A549 (cell line): ENCODE results near the gene RBKS. TPM values are rescaled to one million over a fixed set of nuclear protein-coding genes. Genes with fewer than 3 reads are reported as not detected.
A peak's percentile ranks its signal among the peaks of the same experiment; 100 is the strongest.

ENCODE experiments used
- ATAC-seq, 2 experiments: fragments of 200-7000 bp in 1 of 2; fragments of >200 bp in 1 of 2; cut with Nextera tagmentation in 1 of 2; cut with Tn5 transposase in 1 of 2; 3 replicates each; pipeline versions ENCODE4 v1.8.0 to v1.9.1; 2018 to 2020; ENCODE audit warnings: mild to moderate bottlenecking in 1 of 2, moderate library complexity in 1 of 2
- CTCF ChIA-PET: fragments of 300-600 bp; sonication (Branson Sonifier 250); formaldehyde crosslinking; extraction: SDS; loops from one replicate; lab custom pipeline; 2021; ENCODE audit warnings: antibody characterized with exemption, inconsistent platforms; lab: Yijun Ruan, JAX
- POLR2A ChIA-PET: fragments of 350-600 bp; formaldehyde crosslinking; extraction: SDS; loops from one replicate; lab custom pipeline; 2021; ENCODE audit warnings: antibody characterized with exemption, inconsistent platforms; lab: Yijun Ruan, JAX
- DNase-seq, 2 experiments: peaks; one replicate each; pipeline versions ENCODE4 v3.0.0 to v3.0.0-alpha.2; 2011 to 2016; ENCODE audit warnings: low read depth in 1 of 2, low spot score in 1 of 2
- FAIRE-seq: peaks from 2 replicates; lab custom pipeline; 2011; peaks lifted over from hg19 to GRCh38; lab: Jason Lieb, UNC
- H3K27ac ChIP-seq, 2 experiments: fragments of >200 bp; sonication (Bioruptor Twin); formaldehyde crosslinking; 3 replicates each; pipeline ENCODE4 v1.5.1; 2016 to 2017
- H3K4me1 ChIP-seq: fragments of >200 bp; sonication (Bioruptor Twin); formaldehyde crosslinking; 3 replicates; pipeline ENCODE4 v1.6.1; 2016
- H3K4me2 ChIP-seq: fragments of >200 bp; sonication (Bioruptor Twin); formaldehyde crosslinking; 3 replicates; pipeline ENCODE4 v1.6.1; 2016
- H3K4me3 ChIP-seq: fragments of >200 bp; sonication (Bioruptor Twin); formaldehyde crosslinking; 3 replicates; pipeline ENCODE4 v1.5.1; 2016
- H3K9me3 ChIP-seq: fragments of >200 bp; sonication (Bioruptor Twin); formaldehyde crosslinking; 3 replicates; pipeline ENCODE4 v1.6.1; 2016
- CBX8 ChIP-seq: fragments of 200-600 bp; sonication (generic); IDR thresholded peaks from 2 replicates; pipeline ENCODE4 v1.6.1; 2016
- CEBPB ChIP-seq, 2 experiments: fragments of >200 bp in 1 of 2; sonication (Bioruptor Twin) in 1 of 2; formaldehyde crosslinking in 1 of 2; IDR thresholded peaks; 2 replicates each; pipeline ENCODE4 v1.6.1; 2012 to 2016
- CHD2 ChIP-seq: fragments of 150-350 bp; IDR thresholded peaks from 2 replicates; pipeline ENCODE4 v1.6.1; 2014; ENCODE audit warnings: low read length; ENCODE audit not compliant: partially characterized antibody
- EHMT2 ChIP-seq: fragments of 200-600 bp; sonication (generic); IDR thresholded peaks from 2 replicates; pipeline ENCODE4 v1.6.1; 2016; ENCODE audit warnings: antibody characterized with exemption, low read depth, mild to moderate bottlenecking, moderate library complexity
- ESRRA ChIP-seq: fragments of 150-350 bp; IDR thresholded peaks from 2 replicates; pipeline ENCODE4 v1.6.1; 2014; ENCODE audit warnings: mild to moderate bottlenecking, low read length, borderline replicate concordance
- FOSL2 ChIP-seq, 2 experiments: fragments of 450-650 bp in 1 of 2; fragments of >200 bp in 1 of 2; sonication (Bioruptor Twin) in 1 of 2; formaldehyde crosslinking; IDR thresholded peaks; 2 replicates each; pipeline versions ENCODE4 v1.5.0 to v1.6.1; 2016 to 2020; ENCODE audit warnings: mild to moderate bottlenecking in 1 of 2, moderate library complexity in 1 of 2
- HES2 ChIP-seq: fragments of >200 bp; sonication (Bioruptor Twin); formaldehyde crosslinking; IDR thresholded peaks from 2 replicates; pipeline ENCODE4 v1.6.1; 2016
- HEYL ChIP-seq: fragments of 250-450 bp; sonication (Bioruptor Pico); IDR thresholded peaks from 2 replicates; pipeline ENCODE4 v1.8.0; 2021; ENCODE audit warnings: mild to moderate bottlenecking, moderate library complexity
- HMGXB4 ChIP-seq: fragments of 250-450 bp; sonication (Bioruptor Pico); IDR thresholded peaks from 2 replicates; pipeline ENCODE4 v1.5.0; 2021; ENCODE audit warnings: mild to moderate bottlenecking, moderate library complexity, borderline replicate concordance
- HOXA7 ChIP-seq: fragments of 250-450 bp; sonication (Bioruptor Pico); IDR thresholded peaks from 2 replicates; pipeline ENCODE4 v1.5.0; 2020; ENCODE audit warnings: mild to moderate bottlenecking, moderate library complexity
- HOXB13 ChIP-seq: fragments of 250-450 bp; sonication (Bioruptor Pico); IDR thresholded peaks from 2 replicates; pipeline ENCODE4 v1.5.0; 2020; ENCODE audit warnings: low read depth, mild to moderate bottlenecking, moderate library complexity
- JUN ChIP-seq, 2 experiments: fragments of >200 bp; sonication (Bioruptor Twin); formaldehyde crosslinking; IDR thresholded peaks; 2 replicates in 1 of 2; 3 replicates in 1 of 2; pipeline ENCODE4 v1.6.1; 2016 to 2017
- JUNB ChIP-seq: fragments of >200 bp; sonication (Bioruptor Twin); formaldehyde crosslinking; IDR thresholded peaks from 2 replicates; pipeline ENCODE4 v1.6.1; 2016
- NFE2L2 ChIP-seq: fragments of 150-350 bp; conservative IDR thresholded peaks from 2 replicates; pipeline ENCODE4 v1.6.1; 2014; ENCODE audit warnings: low read length
- POLR2AphosphoS2 ChIP-seq: conservative IDR thresholded peaks from 2 replicates; pipeline ENCODE4 v1.6.1; 2012; ENCODE audit warnings: low read length, improper control_type of control experiment, inconsistent platforms
- RARB ChIP-seq: fragments of 250-450 bp; sonication (Bioruptor Pico); IDR thresholded peaks from 2 replicates; pipeline ENCODE4 v1.8.0; 2021; ENCODE audit warnings: mild to moderate bottlenecking, moderate library complexity
- REST ChIP-seq: fragments of 200-600 bp; sonication (generic); IDR thresholded peaks from 2 replicates; pipeline ENCODE4 v1.6.1; 2016; ENCODE audit warnings: antibody characterized with exemption, mild to moderate bottlenecking, moderate library complexity
- RFX5 ChIP-seq: fragments of 450-650 bp; IDR thresholded peaks from 2 replicates; pipeline ENCODE4 v1.7.1; 2014; ENCODE audit warnings: antibody characterized with exemption, mild to moderate bottlenecking, moderate library complexity
- TP53 ChIP-seq: fragments of 250-450 bp; sonication (Bioruptor Pico); IDR thresholded peaks from 2 replicates; pipeline ENCODE4 v1.5.0; 2021; ENCODE audit warnings: mild to moderate bottlenecking, moderate library complexity
- ZC3H11A ChIP-seq: fragments of 450-650 bp; IDR thresholded peaks from 2 replicates; pipeline ENCODE4 v1.6.1; 2014; ENCODE audit warnings: antibody characterized with exemption, mild to moderate bottlenecking
- ZNF302 ChIP-seq: fragments of 250-450 bp; sonication (Bioruptor Pico); IDR thresholded peaks from 2 replicates; pipeline ENCODE4 v1.9.0; 2021; ENCODE audit warnings: inconsistent platforms, mild to moderate bottlenecking, moderate library complexity
- ZSCAN20 ChIP-seq: fragments of 250-450 bp; sonication (Bioruptor Pico); IDR thresholded peaks from 2 replicates; pipeline ENCODE4 v1.8.0; 2022; ENCODE audit warnings: mild to moderate bottlenecking, moderate library complexity
- WGBS: methylation state at CpG from one replicate; pipeline ENCODE4 v1.1.6; 2017; ENCODE audit errors: missing lambda C conversion rate; 5-methylcytosine and 5-hydroxymethylcytosine counted together
- polyA plus RNA-seq, 4 experiments: library from polyadenylated mRNA; depleted of rRNA in 3 of 4; stranded (reverse); fragments of >200 nt; fragmentation: RNase III in 1 of 4; extraction: RNeasy Plus Mini Kit Qiagen cat#74134 plus additional on column Dnase treatment in 1 of 4; gene quantifications; 2 replicates in 3 of 4; 3 replicates in 1 of 4; pipeline ENCODE4 v1.2.3, GENCODE V29; 2011 to 2017

RBKS gene
- polyA plus RNA-seq, 2 of the 4 experiments (the other 2 are of a cell fraction), result 7.6 to 8.5 TPM

- ChIA-PET CTCF (interaction anchor here (1.8 to 3.8 kb wide), 5 partner anchors 24 to 594 kb away, joined by 4 to 18 read pairs (median 14); no protein-coding TSS in a partner anchor), POLR2A (no interaction called here)
- peak overlapping the region; percentile 72; the same call in 2 of the 3 replicates for H3K4me2 ChIP-seq
- no peaks in the 10 kb centered on the region for H3K9me3 ChIP-seq
- FAIRE-seq, result no peak
- DNase-seq, result no peak
- WGBS, result 95% methylated on average over 4 of the region's 4 CpGs
- H3K4me1 ChIP-seq, result peaks cover 62% of the 10 kb centered on the region
- no peak for ATAC-seq
- no peak overlapping the region for H3K4me3 ChIP-seq
- TF ChIP-seq HOXB13 (CRISPR knock-in tag) (no peak), CHD2 (no peak), ESRRA (no peak), FOSL2 (IDR thresholded peaks at IDR 0.05) (no peak), FOSL2 (CRISPR knock-in tag; IDR thresholded peaks at IDR 0.05) (no peak), RARB (CRISPR knock-in tag) (no peak), TP53 (CRISPR knock-in tag) (no peak), JUN (IDR thresholded peaks at IDR 0.05) (no peak), NFE2L2 (no peak), EHMT2 (no peak), ZSCAN20 (no peak), POLR2AphosphoS2 (no peak)
- peak overlapping the region; percentile 89 to 97 for H3K27ac ChIP-seq
Observed at GRCh38 chr2:27797841-27798240, 92.3 kb downstream of the RBKS start.

GRCh38 chr2:27796791-27797765 lies 93.1 kb downstream of the RBKS start:
- Histone ChIP-seq H3K27ac (peak overlapping the region; percentile 89 to 97), H3K9me3 (no peaks in the 10 kb centered on the region), H3K4me2 (no peak overlapping the region; the same call in 2 of the 3 replicates), H3K4me3 (no peak overlapping the region), H3K4me1 (peaks cover 67% of the 10 kb centered on the region)
- 95% methylated on average over 11 of the region's 11 CpGs for WGBS
- CTCF ChIA-PET, result interaction anchor here (0.5 to 3.8 kb wide), 11 partner anchors 9 to 600 kb away, joined by 3 to 18 read pairs (median 4); no protein-coding TSS in a partner anchor
- POLR2A ChIA-PET, result no interaction called here
- FAIRE-seq (no peak), DNase-seq (no peak), ATAC-seq (no peak)
- TF ChIP-seq HMGXB4 (CRISPR knock-in tag) (no peak), CEBPB (IDR thresholded peaks at IDR 0.05) (peak; percentile 49 to 83; a peak in 3 of 4 replicates)

- 77% methylated on average over 4 of the region's 4 CpGs for WGBS
- Histone ChIP-seq H3K4me3 (no peak overlapping the region), H3K27ac (peak overlapping the region; percentile 89 to 97; a peak in 4 of 6 replicates), H3K9me3 (no peaks in the 10 kb centered on the region), H3K4me1 (peaks cover 63% of the 10 kb centered on the region), H3K4me2 (no peak overlapping the region)
- FAIRE-seq (no peak), ATAC-seq (no peak), DNase-seq (no peak)
- ChIA-PET CTCF (interaction anchor here (1.2 to 2.6 kb wide), 3 partner anchors 71 to 601 kb away, joined by 4 to 15 read pairs (median 5); no protein-coding TSS in a partner anchor), POLR2A (no interaction called here)
- TF ChIP-seq EHMT2 (no peak), JUN (IDR thresholded peaks at IDR 0.05) (no peak), ZC3H11A (no peak), REST (no peak), JUNB (no peak), HOXA7 (no peak), HEYL (CRISPR knock-in tag) (no peak), RFX5 (no peak), TP53 (CRISPR knock-in tag) (no peak), HES2 (no peak), CBX8 (no peak), ZNF302 (CRISPR knock-in tag) (no peak), CEBPB (IDR thresholded peaks at IDR 0.05) (no peak), POLR2AphosphoS2 (no peak)
Observed at GRCh38 chr2:27795868-27796277, 94.3 kb downstream of the RBKS start.
